ENCODE measurements around the gene PPARG. TPM values are rescaled to one million over a fixed set of nuclear protein-coding genes. Genes with fewer than 3 reads are reported as not detected.
"Not testable (repeated sequence)": the region's sequence is repeated elsewhere in the genome, so short reads cannot be mapped to it uniquely, and the experiment has no call there.

Gene PPARG
- total RNA-seq, 1 experiment from 2014 or later: 71.6 TPM

- TF ChIP-seq ZNF274 (IDR thresholded peaks at IDR 0.05; ENCODE audit: low read depth, low read length) (no peak), CBX3 (IDR thresholded peaks at IDR 0.05; ENCODE audit: low read depth) (no peak), MAX (IDR thresholded peaks at IDR 0.05) (no peak), CTCF (IDR thresholded peaks at IDR 0.05 in 2 of 3, conservative IDR thresholded peaks at IDR 0.05 in 1 of 3; ENCODE audit: borderline replicate concordance in 1 of 3, insufficient read depth in 1 of 3, low read depth in 2 of 3, low read length in 2 of 3) (no peak), ZFX (IDR thresholded peaks at IDR 0.05) (no peak)
- ChIA-PET RAD21 (ENCODE audit: low non-redundant PET in 1 of 2, low total read pairs in 2 of 2, uncharacterized antibody in 2 of 2, unreplicated experiment in 2 of 2) (no interaction called here), CTCF (no interaction called here), POLR2A (no interaction called here)
- no peaks in the 10 kb centered on the region for H3K9me3 ChIP-seq (ENCODE audit: control insufficient read depth in 1 of 2, insufficient read depth in 1 of 2, low read depth in 1 of 2, low read length in 2 of 2)
- no peak for DNase-seq (ENCODE audit: low read depth, low spot score)
- H3K9ac ChIP-seq (ENCODE audit: low read length): no peak overlapping the region
- no TSS peak for BruUV-seq (replicated peaks)
- no peak overlapping the region for H3K4me3 ChIP-seq (replicated peaks in 1 of 2; ENCODE audit: low read depth in 1 of 2, low read length in 2 of 2)
- H2AFZ ChIP-seq (ENCODE audit: low read depth, low read length, poor library complexity, severe bottlenecking): no peak overlapping the region
- H3K4me2 ChIP-seq (ENCODE audit: low read length): no peak overlapping the region
- intact Hi-C loops (cut with micrococcal nuclease): no loop called here
- H3K79me2 ChIP-seq (ENCODE audit: insufficient read depth, low read length): no peaks in the 10 kb centered on the region
- H3K36me3 ChIP-seq (ENCODE audit: control insufficient read depth in 1 of 2, insufficient read depth in 2 of 2, low read length in 2 of 2): no peaks in the 10 kb centered on the region
- H4K20me1 ChIP-seq (ENCODE audit: insufficient read depth): no peaks in the 10 kb centered on the region
- H3K9me2 ChIP-seq (ENCODE audit: insufficient read depth): no peaks in the 10 kb centered on the region
- no peaks in the 10 kb centered on the region for H3K4me1 ChIP-seq (ENCODE audit: control insufficient read depth in 1 of 2, insufficient read depth in 2 of 2, low read length in 2 of 2)
- H3K27me3 ChIP-seq (ENCODE audit: insufficient read depth, low read length): no peaks in the 10 kb centered on the region
- H3K27ac ChIP-seq (ENCODE audit: low read depth, low read length): no peak overlapping the region
- no peak for ATAC-seq
Observed at GRCh38 chr3:12275974-12276650, 12.8 kb upstream of the PPARG start.

DNA sequence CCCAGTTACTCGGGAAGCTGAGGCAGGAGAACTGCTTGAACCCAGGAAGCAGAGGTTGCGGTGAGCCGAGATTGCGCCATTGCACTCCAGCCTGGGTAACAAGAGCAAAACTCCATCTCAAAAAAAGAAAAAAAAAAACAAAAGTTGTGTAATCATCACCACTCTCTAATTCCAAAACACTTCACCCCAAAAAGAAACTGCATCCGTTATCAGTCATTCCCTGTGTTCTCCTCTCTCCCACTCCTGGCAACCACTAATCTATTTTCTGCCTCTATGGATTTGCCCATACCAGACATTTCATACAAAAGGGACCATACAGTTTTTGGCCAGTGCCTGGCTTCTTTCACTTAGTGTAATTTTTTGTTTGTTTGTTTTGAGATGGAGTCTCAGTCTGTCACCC is 12.0 kb upstream of the PPARG start:
- H2AFZ ChIP-seq (ENCODE audit: low read depth, low read length, poor library complexity, severe bottlenecking); H3K4me3 ChIP-seq (replicated peaks in 1 of 2; ENCODE audit: low read depth in 1 of 2, low read length in 2 of 2); POLR2A ChIA-PET; BruUV-seq (replicated peaks); H3K4me2 ChIP-seq (ENCODE audit: low read length); H3K4me1 ChIP-seq (ENCODE audit: control insufficient read depth in 1 of 2, insufficient read depth in 2 of 2, low read length in 2 of 2); H3K36me3 ChIP-seq (ENCODE audit: control insufficient read depth in 1 of 2, insufficient read depth in 2 of 2, low read length in 2 of 2); ATAC-seq; H3K27ac ChIP-seq (ENCODE audit: low read depth, low read length); H3K79me2 ChIP-seq (ENCODE audit: insufficient read depth, low read length); DNase-seq (ENCODE audit: low read depth, low spot score); intact Hi-C loops (cut with micrococcal nuclease); H3K9me2 ChIP-seq (ENCODE audit: insufficient read depth); H3K9ac ChIP-seq (ENCODE audit: low read length); RAD21 ChIA-PET (ENCODE audit: low non-redundant PET in 1 of 2, low total read pairs in 2 of 2, uncharacterized antibody in 2 of 2, unreplicated experiment in 2 of 2); H3K9me3 ChIP-seq (ENCODE audit: control insufficient read depth in 1 of 2, insufficient read depth in 1 of 2, low read depth in 1 of 2, low read length in 2 of 2); CTCF ChIA-PET; H3K27me3 ChIP-seq (ENCODE audit: insufficient read depth, low read length); H4K20me1 ChIP-seq (ENCODE audit: insufficient read depth): not testable (repeated sequence)
